Endothelial cell of umbilical vein (primary cell): Measurements from ENCODE around the gene ENOX2. TPM values are rescaled to one million over a fixed set of nuclear protein-coding genes. Genes with fewer than 3 reads are reported as not detected.

ENCODE experiments used
- BruUV-seq: library from RNA; stranded (reverse); fragments of 400-500 nt; replicated peaks from 2 replicates; lab custom pipeline; 2021; lab: Mats Ljungman, UMichigan
- CTCF ChIA-PET: fragments of 300-600, 350-600 bp; sonication (Branson Sonifier 250); formaldehyde crosslinking; loops from one replicate; lab custom pipeline; 2021; ENCODE audit warnings: antibody characterized with exemption, inconsistent platforms; lab: Charles Lee
- POLR2A ChIA-PET: fragments of 300-600, 350-600 bp; sonication (Branson Sonifier 250); formaldehyde crosslinking; loops from one replicate; lab custom pipeline; 2021; ENCODE audit warnings: antibody characterized with exemption, inconsistent platforms; lab: Charles Lee
- DNase-seq: peaks from one replicate; pipeline ENCODE4 v3.0.0-alpha.2; 2011; ENCODE audit warnings: low read depth, low spot score
- FAIRE-seq: peaks from 2 replicates; lab custom pipeline; 2011; peaks lifted over from hg19 to GRCh38; lab: Jason Lieb, UNC
- H2AFZ ChIP-seq: 2 replicates; pipeline ENCODE4 v1.6.0; 2012; ENCODE audit warnings: low read depth, low read length, control low read depth, inconsistent platforms
- H3K27ac ChIP-seq: 2 replicates; pipeline ENCODE4 v1.5.1; 2011; ENCODE audit warnings: low read depth, mild to moderate bottlenecking, control low read depth, low read length, moderate library complexity; ENCODE audit not compliant: insufficient read depth
- H3K27me3 ChIP-seq, 2 experiments: 2 replicates each; pipeline versions ENCODE4 v1.6.0 to v1.6.1; 2011; ENCODE audit warnings: low read length in 2 of 2, mixed read lengths in 1 of 2; ENCODE audit not compliant: control insufficient read depth in 2 of 2, insufficient read depth in 2 of 2
- H3K36me3 ChIP-seq, 2 experiments: 2 replicates in 1 of 2; 3 replicates in 1 of 2; pipeline ENCODE4 v1.5.1; 2011; ENCODE audit warnings: low read length in 2 of 2, mild to moderate bottlenecking in 1 of 2, moderate library complexity in 1 of 2; ENCODE audit not compliant: control insufficient read depth in 2 of 2, insufficient read depth in 2 of 2; ENCODE audit errors: extremely low read depth in 1 of 2
- H3K4me1 ChIP-seq: 3 replicates; pipeline ENCODE4 v1.5.1; 2011; ENCODE audit warnings: mild to moderate bottlenecking, low read length; ENCODE audit not compliant: control insufficient read depth, insufficient read depth; ENCODE audit errors: extremely low read depth
- H3K4me2 ChIP-seq: 2 replicates; pipeline ENCODE4 v1.6.1; 2011; ENCODE audit warnings: low read length, control low read depth, mixed read lengths; ENCODE audit not compliant: insufficient read depth
- H3K4me3 ChIP-seq, 3 experiments: fragments of 200-600 bp in 1 of 3; sonication (generic), shearing (Covaris generic) in 1 of 3; replicated peaks in 1 of 3; 2 replicates each; pipeline ENCODE4 v1.5.1; 2011 to 2016; ENCODE audit warnings: control low read depth in 3 of 3, low read length in 3 of 3, mild to moderate bottlenecking in 2 of 3, inconsistent platforms in 1 of 3, low read depth in 1 of 3, moderate library complexity in 1 of 3; ENCODE audit not compliant: insufficient read depth in 1 of 3
- H3K79me2 ChIP-seq: 2 replicates; pipeline ENCODE4 v1.6.0; 2012; ENCODE audit warnings: low read length, inconsistent platforms; ENCODE audit not compliant: control insufficient read depth, insufficient read depth
- H3K9ac ChIP-seq: replicated peaks from 2 replicates; pipeline ENCODE3; 2011; ENCODE audit warnings: low read length, control low read depth; ENCODE audit not compliant: insufficient read depth; ENCODE audit errors: extremely low read depth
- H3K9me1 ChIP-seq: replicated peaks from 3 replicates; pipeline ENCODE4 v1.6.0; 2011; ENCODE audit warnings: mild to moderate bottlenecking, low read length; ENCODE audit not compliant: control insufficient read depth, insufficient read depth; ENCODE audit errors: extremely low read depth
- H3K9me3 ChIP-seq: replicated peaks from 2 replicates; pipeline ENCODE4 v1.5.1; 2012; ENCODE audit warnings: low read length, inconsistent platforms; ENCODE audit not compliant: control insufficient read depth, insufficient read depth
- H4K20me1 ChIP-seq: replicated peaks from 2 replicates; pipeline ENCODE3; 2011; ENCODE audit warnings: mild to moderate bottlenecking, low read length; ENCODE audit not compliant: control insufficient read depth, insufficient read depth; ENCODE audit errors: extremely low read depth
- CTCF ChIP-seq, 2 donors: IDR thresholded peaks; 1 replicate in 1 of 2; 2 replicates in 1 of 2; pipeline ENCODE4 v1.5.1; 2011; ENCODE audit warnings: low read length in 2 of 2, mild to moderate bottlenecking in 2 of 2, moderate library complexity in 2 of 2, control low read depth in 1 of 2, inconsistent platforms in 1 of 2, low read depth in 1 of 2; ENCODE audit not compliant: insufficient read depth in 1 of 2; ENCODE audit errors: extremely low read depth in 1 of 2
- EZH2 ChIP-seq: IDR thresholded peaks from 2 replicates; pipeline ENCODE4 v1.6.1; 2012; ENCODE audit warnings: borderline replicate concordance, low read depth, mild to moderate bottlenecking, moderate library complexity, low read length, inconsistent platforms; ENCODE audit not compliant: severe bottlenecking
- GATA2 ChIP-seq: IDR thresholded peaks from 2 replicates; pipeline ENCODE4 v1.7.0; 2011; ENCODE audit warnings: low read depth, mild to moderate bottlenecking, moderate library complexity, mixed read lengths, low read length; ENCODE audit not compliant: insufficient read length, insufficient read depth
- JUN ChIP-seq: IDR thresholded peaks from 2 replicates; pipeline ENCODE4 v1.6.1; 2011; ENCODE audit warnings: borderline replicate concordance, low read depth; ENCODE audit not compliant: insufficient read length, insufficient read depth
- MYC ChIP-seq: IDR thresholded peaks from one replicate; pipeline ENCODE4 v1.6.1; 2011; ENCODE audit warnings: mild to moderate bottlenecking, low read depth, low read length
- dilution Hi-C: fragments of 300-500 bp; cut with MboI; formaldehyde crosslinking; loops from one replicate; pipeline ENCODE4 v1.15.0; 2019; ENCODE audit warnings: low sequenced_read_pairs; ENCODE audit not compliant: extremely low pct_ligation_motif_present
- intact Hi-C: fragments of 100-400 bp; cut with micrococcal nuclease; formaldehyde crosslinking; loops from one replicate; pipeline ENCODE4 v1.10.0; 2022
- polyA plus RNA-seq, 4 experiments: library from polyadenylated mRNA; depleted of rRNA in 3 of 4; stranded (reverse) in 3 of 4; unstranded in 1 of 4; fragments of >200 nt; gene quantifications; 2 replicates each; pipeline versions ENCODE4 v1.2.1 to v1.2.3, GENCODE V29; 2011 to 2012; ENCODE audit warnings: missing spikeins in 1 of 4
- total RNA-seq: library from RNA; stranded (reverse); gene quantifications from 2 replicates; pipeline ENCODE4 v1.2.3, GENCODE V29; 2021

Gene ENOX2
- total and polyA plus RNA-seq, 2 donors (not counting 3 experiments of a cell fraction or from before 2014, with no cell fraction given) = 5.5 to 13.1 TPM

GRCh38 chrX:130772776-130773143, 130.2 kb downstream of the ENOX2 start:
- intact Hi-C loops (no loop called here), dilution Hi-C loops (no loop called here)
- Histone ChIP-seq H3K36me3 (no peaks in the 10 kb centered on the region), H3K4me1 (peaks cover 11% of the 10 kb centered on the region), H3K27me3 (no peaks in the 10 kb centered on the region), H3K27ac (no peak overlapping the region), H4K20me1 (no peaks in the 10 kb centered on the region), H3K79me2 (no peaks in the 10 kb centered on the region), H3K9me1 (no peaks in the 10 kb centered on the region), H2AFZ (no peak overlapping the region), H3K9ac (no peak overlapping the region), H3K4me2 (no peak overlapping the region), H3K9me3 (no peaks in the 10 kb centered on the region), H3K4me3 (no peak overlapping the region)
- CTCF ChIA-PET = interaction anchor here (0.8 kb wide), 1 partner anchor 197 kb away, joined by 4 read pairs; no protein-coding TSS in a partner anchor
- FAIRE-seq = no peak
- no peak for DNase-seq
- TF ChIP-seq JUN = no peak
- no peak for TF ChIP-seq MYC
- no peak for TF ChIP-seq CTCF (IDR thresholded peaks at IDR 0.05; ENCODE audit: extremely low read depth in 1 of 2, insufficient read depth in 1 of 2, low read depth in 1 of 2, low read length in 2 of 2)
- no peak for TF ChIP-seq EZH2
- TF ChIP-seq GATA2 = no peak
- BruUV-seq = no TSS peak
- POLR2A ChIA-PET = no interaction called here
